HCT116 (cell line): ENCODE results near the gene ILF2. TPM values are rescaled to one million over a fixed set of nuclear protein-coding genes. Genes with fewer than 3 reads are reported as not detected.

ENCODE experiments used
- ATAC-seq: fragments of 200-7000 bp; cut with Tn5 transposase; 2 replicates; pipeline ENCODE4 v1.9.1; 2020; ENCODE audit warnings: mild to moderate bottlenecking, moderate library complexity
- BruUV-seq: library from RNA; stranded (reverse); fragments of 400-500 nt; replicated peaks from 2 replicates; lab custom pipeline; 2021; lab: Mats Ljungman, UMichigan
- CTCF ChIA-PET: fragments of 300-600 bp; sonication (Branson Sonifier 250); formaldehyde crosslinking; loops from one replicate; lab custom pipeline; 2021; ENCODE audit warnings: antibody characterized with exemption; lab: Charles Lee
- POLR2A ChIA-PET: fragments of 300-600, 350-600 bp; sonication (Branson Sonifier 250); formaldehyde crosslinking; loops from one replicate; lab custom pipeline; 2021; ENCODE audit warnings: antibody characterized with exemption; lab: Charles Lee
- RAD21 ChIA-PET, 2 experiments: fragments of 300-600 bp; sonication (Branson Sonifier 250); formaldehyde crosslinking; loops; one replicate each; lab custom pipeline; 2023; ENCODE audit warnings: low total read pairs in 2 of 2; ENCODE audit not compliant: uncharacterized antibody in 2 of 2, unreplicated experiment in 2 of 2, low non-redundant PET in 1 of 2; lab: Charles Lee
- DNase-seq: peaks from one replicate; pipeline ENCODE4 v3.0.0-alpha.2; 2010; ENCODE audit warnings: low read depth, low spot score
- H2AFZ ChIP-seq: fragments of 200-600 bp; shearing (Covaris generic), sonication (generic); 2 replicates; pipeline ENCODE4 v1.6.1; 2017; ENCODE audit warnings: low read depth, mixed run types, mixed read lengths, antibody characterized with exemption, low read length; ENCODE audit not compliant: poor library complexity, severe bottlenecking
- H3K27ac ChIP-seq: 2 replicates; pipeline ENCODE4 v1.5.1; 2012; ENCODE audit warnings: low read depth, low read length
- H3K27me3 ChIP-seq: fragments of 200-600 bp; sonication (generic); 2 replicates; pipeline ENCODE4 v1.6.1; 2016; ENCODE audit warnings: mixed run types, low read length, mixed read lengths; ENCODE audit not compliant: insufficient read depth
- H3K36me3 ChIP-seq, 2 experiments: fragments of 200-500 bp in 1 of 2; fragments of 200-600 bp in 1 of 2; sonication (Bioruptor generic) in 1 of 2; sonication (generic) in 1 of 2; 2 replicates each; pipeline versions ENCODE4 v1.5.1 to v1.6.1; 2014 to 2016; ENCODE audit warnings: low read length in 2 of 2, inconsistent platforms in 1 of 2, mixed read lengths in 1 of 2, mixed run types in 1 of 2; ENCODE audit not compliant: insufficient read depth in 2 of 2, control insufficient read depth in 1 of 2
- H3K4me1 ChIP-seq, 2 experiments: fragments of 200-600 bp in 1 of 2; sonication (generic) in 1 of 2; 2 replicates each; pipeline versions ENCODE4 v1.5.1 to v1.6.1; 2012 to 2017; ENCODE audit warnings: low read length in 2 of 2, inconsistent platforms in 1 of 2, mild to moderate bottlenecking in 1 of 2, mixed read lengths in 1 of 2, mixed run types in 1 of 2, moderate library complexity in 1 of 2; ENCODE audit not compliant: insufficient read depth in 2 of 2, control insufficient read depth in 1 of 2
- H3K4me2 ChIP-seq: fragments of 200-600 bp; sonication (generic); 2 replicates; pipeline ENCODE4 v1.6.1; 2017; ENCODE audit warnings: mixed run types, low read length, mixed read lengths
- H3K4me3 ChIP-seq, 2 experiments: fragments of 200-600 bp in 1 of 2; sonication (generic) in 1 of 2; replicated peaks in 1 of 2; 2 replicates each; pipeline ENCODE4 v1.5.1; 2011 to 2016; ENCODE audit warnings: low read length in 2 of 2, control low read depth in 1 of 2, low read depth in 1 of 2, mild to moderate bottlenecking in 1 of 2, mixed read lengths in 1 of 2, mixed run types in 1 of 2
- H3K79me2 ChIP-seq: fragments of 200-600 bp; sonication (generic); 2 replicates; pipeline ENCODE4 v1.6.1; 2017; ENCODE audit warnings: mild to moderate bottlenecking, mixed run types, low read length, moderate library complexity, mixed read lengths; ENCODE audit not compliant: insufficient read depth
- H3K9ac ChIP-seq: fragments of 200-600 bp; sonication (generic); 2 replicates; pipeline ENCODE4 v1.6.1; 2016; ENCODE audit warnings: low read length, mixed read lengths
- H3K9me2 ChIP-seq: fragments of 200-600 bp; sonication (generic), shearing (Covaris generic); 2 replicates; pipeline ENCODE4 v1.6.1; 2017; ENCODE audit warnings: mixed run types, mild to moderate bottlenecking, moderate library complexity; ENCODE audit not compliant: insufficient read depth
- H3K9me3 ChIP-seq, 2 experiments: fragments of 200-500 bp in 1 of 2; fragments of 200-600 bp in 1 of 2; sonication (Bioruptor generic) in 1 of 2; sonication (generic) in 1 of 2; 2 replicates each; pipeline ENCODE4 v1.6.1; 2014 to 2017; ENCODE audit warnings: low read length in 2 of 2, mixed read lengths in 2 of 2, inconsistent platforms in 1 of 2, low read depth in 1 of 2, mild to moderate bottlenecking in 1 of 2, mixed run types in 1 of 2, moderate library complexity in 1 of 2; ENCODE audit not compliant: control insufficient read depth in 1 of 2, insufficient read depth in 1 of 2
- H4K20me1 ChIP-seq: fragments of 200-600 bp; sonication (generic), shearing (Covaris generic); 2 replicates; pipeline ENCODE4 v1.6.1; 2017; ENCODE audit warnings: mixed run types, mild to moderate bottlenecking, moderate library complexity; ENCODE audit not compliant: insufficient read depth
- CBX3 ChIP-seq: IDR thresholded peaks from 2 replicates; pipeline ENCODE4 v1.6.1; 2012; ENCODE audit warnings: low read depth
- FOSL1 ChIP-seq: IDR thresholded peaks from 2 replicates; pipeline ENCODE4 v1.6.1; 2012; ENCODE audit warnings: low read depth
- POLR2A ChIP-seq: IDR thresholded peaks from 2 replicates; pipeline ENCODE4 v1.7.0; 2011; ENCODE audit warnings: borderline replicate concordance; ENCODE audit not compliant: insufficient read depth, insufficient read length; ENCODE audit errors: extremely low read depth
- SIN3A ChIP-seq: IDR thresholded peaks from 2 replicates; pipeline ENCODE4 v1.6.1; 2012; ENCODE audit warnings: low read depth
- SRF ChIP-seq: IDR thresholded peaks from 2 replicates; pipeline ENCODE4 v1.6.1; 2012; ENCODE audit warnings: low read depth
- TCF7L2 ChIP-seq: IDR thresholded peaks from 2 replicates; pipeline ENCODE4 v1.7.0; 2011; ENCODE audit warnings: borderline replicate concordance, inconsistent platforms; ENCODE audit not compliant: insufficient read depth, insufficient read length; ENCODE audit errors: extremely low read depth
- ZFX ChIP-seq: fragments of 450-650 bp; IDR thresholded peaks from 2 replicates; pipeline ENCODE4 v1.6.1; 2017
- intact Hi-C: fragments of 100-400 bp; cut with micrococcal nuclease; formaldehyde crosslinking; loops from 2 replicates; pipeline ENCODE4 v1.10.0; 2022
- total RNA-seq: library from RNA; stranded (reverse); gene quantifications from one replicate; pipeline ENCODE4 v1.2.1, GENCODE V29; 2021; ENCODE audit not compliant: unreplicated experiment
- TF ChIP-seq, protein P1 (sequence below): IDR thresholded peaks from 2 replicates; pipeline ENCODE4 v1.6.1; 2012
- TF ChIP-seq, protein P2 (sequence below): IDR thresholded peaks from 2 replicates; pipeline ENCODE4 v1.6.1; 2011; ENCODE audit warnings: mild to moderate bottlenecking, low read length, moderate library complexity; ENCODE audit not compliant: insufficient replicate concordance; ENCODE audit errors: extremely low read depth
- TF ChIP-seq, protein P3 (sequence below): IDR thresholded peaks from 2 replicates; pipeline ENCODE4 v1.6.1; 2012
- TF ChIP-seq, protein P4 (sequence below), 3 experiments: fragments of 200-600 bp in 1 of 3; sonication (generic) in 1 of 3; IDR thresholded peaks in 2 of 3; conservative IDR thresholded peaks in 1 of 3; 2 replicates each; pipeline ENCODE4 v1.5.1; 2012 to 2017; ENCODE audit warnings: low read depth in 2 of 3, low read length in 2 of 3, antibody characterized with exemption in 1 of 3, borderline replicate concordance in 1 of 3, control low read depth in 1 of 3, mild to moderate bottlenecking in 1 of 3, mixed read lengths in 1 of 3, mixed run types in 1 of 3, moderate library complexity in 1 of 3; ENCODE audit not compliant: insufficient read depth in 1 of 3

Gene ILF2
- total RNA-seq, 1 experiment from 2014 or later = 335 TPM

DNA sequence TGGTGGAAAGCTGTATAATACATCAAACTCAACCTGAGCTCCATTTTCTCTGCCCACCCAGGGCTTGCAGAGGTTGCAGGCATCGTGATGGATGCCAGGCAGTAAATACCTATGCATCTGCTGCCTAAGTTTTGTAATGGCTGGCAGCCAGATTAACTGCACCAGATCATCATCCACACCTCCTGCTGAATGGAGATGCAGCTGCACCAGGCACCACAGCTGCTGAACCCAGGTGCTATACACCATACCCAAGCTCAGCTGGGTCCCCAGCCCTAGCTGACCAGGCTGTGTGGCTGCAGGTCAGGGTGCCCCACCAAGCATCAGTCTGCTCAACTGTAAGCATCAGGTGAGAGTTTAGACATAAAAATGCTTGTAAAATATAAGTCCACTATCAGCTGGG, 19.0 kb downstream of the ILF2 start:
- Histone ChIP-seq H3K79me2 (no peaks in the 10 kb centered on the region), H3K27ac (no peak overlapping the region), H3K4me1 (peaks cover 0 to 10% of the 10 kb centered on the region in 2 experiments; a peak in 2 of 4 replicates), H3K9me3 (no peaks in the 10 kb centered on the region), H3K4me3 (no peak overlapping the region), H4K20me1 (no peaks in the 10 kb centered on the region), H3K9ac (no peak overlapping the region), H3K9me2 (no peaks in the 10 kb centered on the region), H2AFZ (no peak overlapping the region), H3K27me3 (no peaks in the 10 kb centered on the region), H3K36me3 (no peaks in the 10 kb centered on the region), H3K4me2 (no peak overlapping the region)
- BruUV-seq = no TSS peak
- no peak for DNase-seq
- RAD21 ChIA-PET = no interaction called here
- POLR2A ChIA-PET = interaction anchor here (2.3 kb wide), 1 partner anchor 24 kb away, joined by 7 read pairs; the partner anchor contains the start of genes S100A1 and S100A13
- ATAC-seq = no peak
- intact Hi-C loops = no loop called here
- TF ChIP-seq, protein P1, sequence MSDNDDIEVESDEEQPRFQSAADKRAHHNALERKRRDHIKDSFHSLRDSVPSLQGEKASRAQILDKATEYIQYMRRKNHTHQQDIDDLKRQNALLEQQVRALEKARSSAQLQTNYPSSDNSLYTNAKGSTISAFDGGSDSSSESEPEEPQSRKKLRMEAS = no peak
- TF ChIP-seq SIN3A = no peak
- TF ChIP-seq, protein P2, sequence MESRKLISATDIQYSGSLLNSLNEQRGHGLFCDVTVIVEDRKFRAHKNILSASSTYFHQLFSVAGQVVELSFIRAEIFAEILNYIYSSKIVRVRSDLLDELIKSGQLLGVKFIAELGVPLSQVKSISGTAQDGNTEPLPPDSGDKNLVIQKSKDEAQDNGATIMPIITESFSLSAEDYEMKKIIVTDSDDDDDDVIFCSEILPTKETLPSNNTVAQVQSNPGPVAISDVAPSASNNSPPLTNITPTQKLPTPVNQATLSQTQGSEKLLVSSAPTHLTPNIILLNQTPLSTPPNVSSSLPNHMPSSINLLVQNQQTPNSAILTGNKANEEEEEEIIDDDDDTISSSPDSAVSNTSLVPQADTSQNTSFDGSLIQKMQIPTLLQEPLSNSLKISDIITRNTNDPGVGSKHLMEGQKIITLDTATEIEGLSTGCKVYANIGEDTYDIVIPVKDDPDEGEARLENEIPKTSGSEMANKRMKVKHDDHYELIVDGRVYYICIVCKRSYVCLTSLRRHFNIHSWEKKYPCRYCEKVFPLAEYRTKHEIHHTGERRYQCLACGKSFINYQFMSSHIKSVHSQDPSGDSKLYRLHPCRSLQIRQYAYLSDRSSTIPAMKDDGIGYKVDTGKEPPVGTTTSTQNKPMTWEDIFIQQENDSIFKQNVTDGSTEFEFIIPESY = no peak
- TF ChIP-seq POLR2A = no peak
- no peak for TF ChIP-seq FOSL1
- CTCF ChIA-PET = no interaction called here

DNA sequence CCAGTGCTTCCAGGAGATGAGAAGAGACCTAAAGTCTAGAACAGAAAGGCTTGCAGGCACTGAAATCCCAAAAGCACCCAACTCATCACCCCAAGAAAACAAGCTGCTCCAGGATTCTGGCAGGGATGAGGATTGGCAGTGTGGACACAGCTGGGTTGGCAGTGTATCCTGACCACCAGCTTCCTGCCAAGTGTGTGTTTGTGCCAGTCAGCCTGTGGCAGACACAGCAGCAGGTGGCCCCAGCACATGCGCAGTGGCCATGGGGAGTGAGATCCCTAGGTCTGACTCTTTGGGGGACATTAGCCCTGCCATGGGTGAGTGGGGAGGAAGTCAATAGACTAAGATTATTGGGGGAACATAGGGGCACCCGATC, 20.9 kb downstream of the ILF2 start:
- intact Hi-C loops = no loop called here
- DNase-seq (no peak), ATAC-seq (0 out of 2 replicates have a peak, but pooled peaks have one; percentile 23)
- H3K9me3 ChIP-seq = no peaks in the 10 kb centered on the region
- RAD21 ChIA-PET = no interaction called here
- no peak overlapping the region for H3K9ac ChIP-seq
- no peak overlapping the region for H2AFZ ChIP-seq
- CTCF ChIA-PET = no interaction called here
- H3K36me3 ChIP-seq = peaks cover 11 to 16% of the 10 kb centered on the region in 2 experiments
- H3K27ac ChIP-seq = no peak overlapping the region
- BruUV-seq = no TSS peak
- H3K4me3 ChIP-seq = no peak overlapping the region
- no peaks in the 10 kb centered on the region for H3K9me2 ChIP-seq
- POLR2A ChIA-PET = interaction anchor here (1.1 to 2.8 kb wide), 2 partner anchors 16 to 23 kb away, joined by 4 to 12 read pairs; partner anchors contain the start of genes CHTOP and S100A13
- H4K20me1 ChIP-seq = no peaks in the 10 kb centered on the region
- peaks cover 0 to 10% of the 10 kb centered on the region in 2 experiments; a peak in 2 of 4 replicates for H3K4me1 ChIP-seq
- no peaks in the 10 kb centered on the region for H3K27me3 ChIP-seq
- H3K4me2 ChIP-seq = no peak overlapping the region
- H3K79me2 ChIP-seq = peaks cover 3% of the 10 kb centered on the region; the same call in 1 of the 2 replicates
- TF ChIP-seq FOSL1 (no peak), ZFX (no peak), SRF (no peak), TCF7L2 (no peak), CBX3 (no peak)
- TF ChIP-seq, protein P3, sequence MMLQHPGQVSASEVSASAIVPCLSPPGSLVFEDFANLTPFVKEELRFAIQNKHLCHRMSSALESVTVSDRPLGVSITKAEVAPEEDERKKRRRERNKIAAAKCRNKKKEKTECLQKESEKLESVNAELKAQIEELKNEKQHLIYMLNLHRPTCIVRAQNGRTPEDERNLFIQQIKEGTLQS = no peak
- TF ChIP-seq, protein P4, sequence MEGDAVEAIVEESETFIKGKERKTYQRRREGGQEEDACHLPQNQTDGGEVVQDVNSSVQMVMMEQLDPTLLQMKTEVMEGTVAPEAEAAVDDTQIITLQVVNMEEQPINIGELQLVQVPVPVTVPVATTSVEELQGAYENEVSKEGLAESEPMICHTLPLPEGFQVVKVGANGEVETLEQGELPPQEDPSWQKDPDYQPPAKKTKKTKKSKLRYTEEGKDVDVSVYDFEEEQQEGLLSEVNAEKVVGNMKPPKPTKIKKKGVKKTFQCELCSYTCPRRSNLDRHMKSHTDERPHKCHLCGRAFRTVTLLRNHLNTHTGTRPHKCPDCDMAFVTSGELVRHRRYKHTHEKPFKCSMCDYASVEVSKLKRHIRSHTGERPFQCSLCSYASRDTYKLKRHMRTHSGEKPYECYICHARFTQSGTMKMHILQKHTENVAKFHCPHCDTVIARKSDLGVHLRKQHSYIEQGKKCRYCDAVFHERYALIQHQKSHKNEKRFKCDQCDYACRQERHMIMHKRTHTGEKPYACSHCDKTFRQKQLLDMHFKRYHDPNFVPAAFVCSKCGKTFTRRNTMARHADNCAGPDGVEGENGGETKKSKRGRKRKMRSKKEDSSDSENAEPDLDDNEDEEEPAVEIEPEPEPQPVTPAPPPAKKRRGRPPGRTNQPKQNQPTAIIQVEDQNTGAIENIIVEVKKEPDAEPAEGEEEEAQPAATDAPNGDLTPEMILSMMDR (IDR thresholded peaks at IDR 0.05 in 2 of 3, conservative IDR thresholded peaks at IDR 0.05 in 1 of 3; ENCODE audit: borderline replicate concordance in 1 of 3, insufficient read depth in 1 of 3, low read depth in 2 of 3, low read length in 2 of 3) = no peak
